ENCODE measurements around the gene CLIP2.
"Not testable (repeated sequence)": the region's sequence is repeated elsewhere in the genome, so short reads cannot be mapped to it uniquely, and the experiment has no call there.

The CLIP2 gene

DNA sequence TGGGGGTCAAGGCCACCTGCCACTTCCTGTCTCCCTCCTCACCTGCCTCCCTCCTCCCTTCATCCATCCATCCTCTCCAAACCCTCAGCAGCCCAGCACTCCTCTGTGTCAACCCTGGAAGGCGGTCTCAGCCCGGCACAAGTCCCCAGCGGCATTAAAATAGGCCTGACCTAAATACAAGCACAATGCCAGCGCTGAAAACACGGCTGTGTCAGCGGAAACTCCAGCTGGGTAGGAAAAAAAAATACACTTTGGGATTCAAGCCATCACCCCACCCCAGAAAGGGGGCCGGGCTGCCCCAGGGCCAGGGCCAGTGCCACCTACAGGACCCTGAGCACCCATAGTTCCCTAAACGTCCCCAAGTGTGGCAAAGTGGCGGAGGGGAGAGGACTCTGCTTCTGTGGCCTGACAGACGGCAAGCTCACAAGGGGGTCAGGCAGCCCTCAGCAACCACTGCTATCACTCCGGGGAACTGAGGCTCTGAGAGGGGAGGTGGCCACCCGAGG lies 141.8 kb downstream of the CLIP2 start:
- DNase-seq (ENCODE audit: low read depth, low spot score): no peak

DNA sequence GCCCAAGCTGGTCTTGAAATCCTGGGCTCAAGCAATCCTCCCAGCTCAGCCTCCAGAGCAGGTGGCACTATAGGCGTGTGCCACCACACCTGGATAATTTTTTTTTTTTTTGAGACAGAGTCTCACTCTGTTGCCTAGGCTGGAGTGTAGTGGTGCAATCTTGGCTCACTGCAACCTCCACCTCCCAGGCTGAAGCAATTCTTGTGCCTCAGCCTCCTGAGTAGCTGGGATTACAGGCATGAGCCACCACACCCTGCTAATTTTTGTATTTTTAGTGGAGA lies 148.0 kb downstream of the CLIP2 start:
- not testable (repeated sequence) for DNase-seq (ENCODE audit: low read depth, low spot score)

DNA sequence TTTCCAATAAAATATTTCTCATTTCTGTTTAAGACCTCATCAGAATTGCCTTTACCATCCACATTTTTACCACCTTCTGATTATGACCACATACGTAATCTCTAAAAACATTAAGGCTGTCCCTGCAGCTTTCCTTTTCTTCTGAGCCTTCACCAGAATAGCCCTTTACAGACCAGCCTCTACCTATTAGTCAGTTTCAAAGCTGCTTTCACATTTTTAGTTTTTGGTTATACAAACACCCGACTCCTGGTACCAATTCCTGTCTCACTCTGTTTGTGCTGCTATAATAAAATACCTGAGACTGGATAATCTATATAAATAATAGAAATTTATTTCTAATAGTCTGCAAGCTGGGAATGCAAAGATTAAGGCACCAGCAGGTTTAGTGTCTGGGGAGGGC lies 149.1 kb downstream of the CLIP2 start:
- no peak for DNase-seq (ENCODE audit: low read depth, low spot score)

DNA sequence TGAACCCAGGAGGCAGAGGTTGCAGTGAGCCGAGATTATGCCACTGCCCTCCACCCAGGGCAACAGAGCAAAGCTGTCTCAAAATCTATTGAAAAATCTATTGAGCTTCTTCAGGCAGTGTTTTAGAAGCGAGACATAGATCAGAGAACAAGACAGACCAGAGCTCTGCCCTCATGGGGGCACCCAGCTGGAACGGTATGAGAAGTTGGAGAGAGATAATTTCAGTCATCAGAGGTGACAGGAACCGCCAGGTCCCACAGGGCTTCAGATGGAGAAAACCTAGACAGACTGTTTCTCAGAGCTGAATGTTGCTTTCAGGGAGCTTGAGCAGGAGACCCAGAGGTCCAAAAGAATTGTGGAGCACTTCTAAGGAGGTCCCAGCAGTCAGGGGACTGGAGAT lies 150.3 kb downstream of the CLIP2 start:
- no peak for DNase-seq (ENCODE audit: low read depth, low spot score)

DNA sequence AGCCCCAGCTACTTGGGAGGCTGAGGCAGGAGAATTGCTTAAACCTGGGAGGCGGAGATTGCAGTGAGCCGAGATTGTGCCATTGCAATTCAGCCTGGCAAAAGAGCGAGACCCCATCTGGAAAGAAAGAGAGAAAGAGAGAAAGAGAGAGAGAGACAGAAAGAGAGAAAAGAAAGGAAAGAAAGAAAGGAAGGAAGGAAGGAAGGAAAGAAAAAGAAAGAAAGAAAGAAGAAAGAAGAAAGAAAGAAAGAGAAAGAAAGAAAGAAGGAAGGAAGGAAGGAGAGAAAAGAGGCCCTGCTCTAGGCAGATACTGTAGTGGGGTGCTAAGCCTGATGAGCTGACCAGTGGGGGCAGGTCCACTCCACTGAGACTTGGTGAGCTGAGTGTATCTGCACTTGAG lies 150.9 kb downstream of the CLIP2 start:
- DNase-seq (ENCODE audit: low read depth, low spot score): not testable (repeated sequence)

DNA sequence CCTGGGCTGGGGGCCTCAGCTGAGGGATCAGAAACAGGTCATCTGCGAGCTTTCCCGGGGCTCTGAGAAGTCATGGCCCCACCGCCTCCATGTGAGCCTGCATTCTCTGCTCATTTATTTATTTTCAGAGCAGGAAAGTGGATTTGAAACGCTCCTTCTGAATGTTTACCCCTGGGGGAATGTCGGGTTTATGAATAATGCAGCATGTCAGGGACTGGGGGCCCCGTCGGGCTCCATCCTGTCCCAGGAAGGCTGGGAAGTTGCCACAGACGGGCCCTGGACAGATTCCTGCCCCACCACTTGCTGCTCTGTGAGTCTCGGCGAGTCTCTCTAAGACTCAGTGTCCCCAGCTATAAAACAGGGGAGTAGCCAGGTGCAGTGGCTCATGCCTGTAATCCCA lies 152.6 kb downstream of the CLIP2 start:
- no peak for DNase-seq (ENCODE audit: low read depth, low spot score)

DNA sequence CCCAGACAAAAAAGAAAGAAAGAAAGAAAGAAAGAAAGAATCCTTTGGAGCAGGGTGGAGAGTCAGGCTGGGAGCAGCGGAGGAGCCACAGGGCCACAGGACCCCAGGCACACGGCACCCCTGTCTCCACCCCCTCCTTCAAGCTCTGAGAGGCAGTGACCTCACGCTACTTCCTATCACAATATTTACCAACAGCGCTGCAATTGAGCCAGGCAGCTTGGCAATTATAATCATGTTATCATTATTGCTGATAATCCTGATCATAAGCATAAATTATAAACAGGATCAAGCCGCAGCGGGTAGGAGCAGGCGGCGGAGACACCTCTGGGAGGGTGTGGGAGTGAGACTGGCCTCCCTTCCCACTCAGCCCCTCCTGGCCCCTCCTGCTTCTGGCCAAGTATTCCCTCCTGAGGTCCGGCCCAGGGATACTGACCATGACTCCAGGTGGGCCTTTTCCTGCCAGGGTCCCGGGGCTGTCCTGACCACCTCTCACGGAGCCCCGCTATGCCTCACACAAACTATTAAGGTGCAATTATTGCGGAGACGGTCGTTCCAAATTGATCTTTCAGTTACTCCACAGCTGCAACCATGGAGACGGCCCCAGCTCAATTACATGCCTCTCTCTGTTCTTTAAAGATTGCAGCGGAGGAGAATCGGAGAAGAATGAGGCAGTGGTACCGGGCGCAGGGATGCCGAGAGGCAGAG lies 154.5 kb downstream of the CLIP2 start:
- DNase-seq (ENCODE audit: low read depth, low spot score): no peak

DNA sequence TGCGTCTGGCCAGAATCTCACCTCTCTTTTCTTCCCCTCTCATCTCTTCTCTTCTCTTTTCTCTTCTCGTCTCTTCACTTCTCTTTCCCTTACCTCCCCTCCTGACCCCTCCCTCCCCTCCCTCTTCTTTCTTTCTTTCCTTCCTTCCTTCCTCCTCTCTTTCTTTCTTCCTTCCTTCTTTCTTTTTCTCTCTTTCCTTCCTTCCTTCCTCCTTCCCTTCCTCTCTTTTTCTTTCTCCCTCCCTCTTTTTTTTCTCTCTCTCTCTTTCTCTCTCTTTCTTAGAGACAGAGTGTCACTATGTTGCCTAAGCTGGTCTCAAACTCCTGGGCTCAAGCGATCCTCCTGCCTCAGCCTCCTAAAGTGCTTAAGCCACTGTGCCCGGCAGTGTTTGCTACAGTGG lies 159.9 kb downstream of the CLIP2 start:
- DNase-seq (ENCODE audit: low read depth, low spot score): no peak

DNA sequence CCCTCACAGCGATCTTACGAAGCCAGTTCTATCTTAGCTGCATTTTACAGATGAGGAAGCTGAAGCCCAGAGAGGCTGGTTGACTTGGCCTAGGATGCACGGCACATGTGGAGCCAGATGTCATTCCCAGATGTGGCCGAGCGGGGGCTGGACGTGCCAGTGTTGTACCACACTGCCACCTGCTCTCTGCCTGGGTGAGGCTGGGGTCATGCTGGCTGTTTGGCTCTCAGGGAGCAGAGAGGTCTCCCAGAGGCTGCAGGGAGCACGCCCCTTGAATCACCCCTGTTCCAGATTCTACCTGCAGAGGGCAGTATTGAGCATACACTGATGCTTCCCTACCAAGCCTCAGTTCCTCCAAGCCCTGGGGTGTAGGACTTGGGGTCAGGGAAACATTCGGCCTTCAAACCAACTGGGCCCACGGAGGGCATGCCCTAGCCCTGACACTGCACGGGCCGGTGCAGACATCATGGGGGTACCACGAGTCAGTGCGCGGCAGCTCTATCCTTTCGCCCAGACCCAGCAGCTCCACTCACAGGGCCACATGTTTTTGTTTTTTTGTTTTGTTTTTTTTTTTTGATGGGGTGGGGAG lies 160.7 kb downstream of the CLIP2 start:
- no peak for DNase-seq (ENCODE audit: low read depth, low spot score)

DNA sequence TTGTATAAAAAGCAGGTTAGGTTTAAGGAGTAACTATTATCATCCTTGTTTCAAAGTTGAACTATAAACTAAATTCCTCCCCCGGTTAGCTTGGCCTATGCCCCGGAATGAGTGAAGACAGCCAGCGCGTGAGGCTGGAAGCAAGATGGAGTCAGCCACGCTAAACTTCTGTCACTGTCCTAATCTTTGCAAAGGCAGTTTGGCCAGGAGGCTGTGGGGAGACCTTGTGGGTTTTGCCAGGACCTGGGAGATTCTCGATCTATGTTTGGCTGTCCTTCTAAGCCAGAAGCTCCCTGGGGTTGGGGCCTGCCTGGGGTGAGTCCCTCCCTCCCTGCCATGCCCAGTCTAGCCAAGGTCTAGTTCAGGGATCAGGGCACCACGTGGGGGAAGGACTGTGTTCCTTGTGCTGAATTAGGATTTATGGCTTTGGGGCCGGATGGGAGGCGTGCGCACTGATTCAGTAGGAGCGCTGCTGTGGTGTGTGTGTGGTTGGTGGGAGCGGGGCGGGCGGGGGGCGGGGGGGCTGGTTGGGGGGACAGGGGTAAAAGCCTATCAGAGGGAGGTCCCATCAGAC lies 163.6 kb downstream of the CLIP2 start:
- DNase-seq (ENCODE audit: low read depth, low spot score): no peak

DNA sequence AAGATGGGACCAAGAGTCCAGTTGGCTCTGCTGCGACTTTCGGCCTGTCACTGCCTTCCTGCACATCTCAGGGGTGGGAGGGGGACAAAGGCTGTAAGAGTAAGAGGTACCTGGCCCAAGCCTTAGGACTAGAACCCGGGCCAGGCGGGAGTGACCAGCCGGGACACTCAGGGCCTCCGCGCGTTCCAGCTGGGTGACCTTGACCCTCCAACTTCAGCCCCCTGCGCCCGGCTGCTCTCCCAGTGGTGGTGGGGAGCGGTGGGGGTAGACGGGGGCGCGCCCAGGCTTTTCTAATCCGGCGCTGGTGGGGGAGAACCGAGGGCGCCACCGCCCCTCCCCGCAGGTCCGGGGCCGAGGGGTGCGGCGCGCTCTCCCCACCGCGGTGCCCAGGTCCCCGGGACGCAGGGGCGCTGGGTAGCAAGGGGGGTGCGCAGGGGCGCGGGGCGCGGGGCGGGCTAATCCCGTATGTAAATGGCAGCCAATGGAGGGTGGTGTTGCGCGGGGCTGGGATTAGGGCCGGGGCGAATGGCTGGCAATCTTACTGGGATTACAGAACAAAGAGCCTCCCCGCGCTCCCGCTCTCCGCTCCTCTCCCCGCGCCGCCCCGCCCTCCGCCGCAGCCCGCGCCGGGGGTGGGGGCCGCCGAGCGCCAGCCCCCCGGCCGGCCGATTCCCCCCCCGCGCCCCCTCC lies 164.3 kb downstream of the CLIP2 start, which contains the start of gene GTF2IRD1:
GTF2IRD1 (plus strand) TSS at position 585 of the 690 bp plus-strand sequence. CDS start 54,175 bp downstream, outside the sequence.
- peak; percentile 18 for DNase-seq (ENCODE audit: low read depth, low spot score)

DNA sequence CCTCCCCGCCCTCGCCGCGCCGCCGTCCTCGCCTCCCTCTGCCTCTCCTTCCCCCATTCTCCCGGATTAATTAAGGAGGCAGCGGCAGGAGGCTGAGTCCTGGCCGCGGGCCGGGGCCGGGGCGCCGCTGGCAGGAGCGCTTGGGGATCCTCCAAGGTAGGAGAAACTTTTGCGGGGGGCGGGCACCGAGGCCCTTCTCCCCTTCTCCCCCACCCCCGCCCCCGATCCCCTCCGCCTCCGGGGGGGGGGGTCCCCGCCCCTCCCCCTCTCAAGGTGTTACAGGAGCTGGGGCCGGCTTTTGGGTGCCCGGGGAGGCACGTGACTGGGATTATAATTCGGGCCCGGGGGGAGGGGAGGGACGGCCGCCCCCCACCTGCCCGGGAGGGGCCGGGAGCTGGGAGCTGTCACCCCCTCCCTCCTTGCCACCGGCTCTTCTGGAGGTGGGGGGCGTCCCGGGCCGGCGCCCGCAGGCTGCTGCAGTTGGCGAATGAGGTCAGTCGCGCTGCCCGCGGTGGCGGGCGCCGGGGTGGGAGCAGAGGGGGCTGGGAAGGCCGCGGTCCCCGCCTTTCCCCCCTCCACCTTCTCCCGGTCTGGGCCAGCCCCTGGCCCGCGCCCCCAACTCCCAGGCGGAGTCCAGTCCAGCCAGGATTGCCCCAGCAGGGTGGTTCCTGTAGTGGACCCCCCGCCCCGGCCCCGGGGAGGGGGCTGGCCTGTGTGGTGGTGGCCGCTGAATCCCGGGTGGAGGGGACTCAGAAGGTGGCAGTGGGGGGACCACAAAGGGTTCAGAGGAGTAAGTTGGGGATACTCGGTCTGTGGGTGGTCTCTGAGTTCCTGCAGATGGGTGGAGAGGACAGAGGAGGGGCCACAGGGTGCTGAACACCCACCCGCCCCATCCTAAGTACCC lies 165.1 kb downstream of the CLIP2 start:
- DNase-seq (ENCODE audit: low read depth, low spot score): no peak

DNA sequence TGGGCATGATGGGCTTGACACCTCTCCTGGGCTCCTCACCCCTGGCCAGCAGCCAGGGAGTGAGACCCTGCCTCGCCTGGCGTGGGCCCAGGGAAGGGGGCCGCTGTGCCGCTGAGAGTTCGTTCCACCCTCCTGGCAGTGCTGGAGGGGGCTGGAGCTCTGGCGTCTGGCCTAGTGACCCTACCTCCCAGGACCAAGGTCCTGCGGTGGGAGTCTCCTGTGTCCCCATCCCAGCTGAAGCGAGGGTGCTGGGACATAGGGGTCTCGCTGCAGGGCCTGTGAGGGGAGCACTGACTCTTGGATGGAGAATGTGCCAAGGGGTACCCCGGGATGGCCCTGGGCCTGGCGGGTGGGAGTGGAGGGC lies 165.7 kb downstream of the CLIP2 start:
- DNase-seq (ENCODE audit: low read depth, low spot score): no peak

DNA sequence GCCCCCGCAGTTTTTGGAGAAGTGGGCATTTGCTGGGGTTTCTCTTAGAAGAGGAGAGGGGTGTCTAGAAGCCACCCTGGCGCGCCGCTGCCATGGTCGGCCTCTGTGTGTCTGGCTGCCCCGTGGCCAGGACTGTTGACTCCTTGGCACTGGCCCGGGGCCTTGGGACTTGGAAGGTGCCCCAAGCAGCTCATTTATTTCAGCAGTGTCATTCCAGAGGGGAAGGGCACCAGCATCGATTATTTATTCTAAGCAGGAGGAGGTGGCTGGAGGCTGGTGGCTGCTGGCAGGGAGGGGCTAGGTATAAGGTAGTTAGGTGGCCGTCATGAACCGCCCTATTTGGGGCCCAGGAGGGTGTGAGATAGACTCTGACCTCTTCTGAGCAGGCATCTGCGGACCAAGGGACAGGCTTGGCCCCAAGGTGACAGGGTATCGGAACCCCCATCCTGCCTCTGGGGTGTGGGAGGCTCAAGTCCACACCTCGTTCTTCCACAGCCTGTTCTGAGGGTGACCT lies 166.1 kb downstream of the CLIP2 start:
- no peak for DNase-seq (ENCODE audit: low read depth, low spot score)

Measured in smooth muscle cell of the brain vasculature (primary cell).